Tibial nerve (tissue), 4 donors: ENCODE measurements around the gene SFPQ.

Experiments
- CTCF ChIP-seq, 5 experiments: fragments of 200-600 bp in 3 of 5; fragments of 450-650 bp in 2 of 5; sonication (generic) in 3 of 5; IDR thresholded peaks; one replicate each; pipeline ENCODE4 v1.5.1; 2016 to 2019; ENCODE audit warnings: antibody characterized with exemption in 5 of 5, mild to moderate bottlenecking in 3 of 5, moderate library complexity in 2 of 5
- EP300 ChIP-seq, 2 donors: sonication (generic); formaldehyde crosslinking; IDR thresholded peaks; one replicate each; pipeline ENCODE4 v1.6.1; 2017; ENCODE audit warnings: antibody characterized with exemption in 2 of 2, mild to moderate bottlenecking in 1 of 2

GRCh38 chr1:35143737-35144508 lies 49.0 kb downstream of the SFPQ start:
- TF ChIP-seq EP300 (IDR thresholded peaks at IDR 0.05) = no peak
- TF ChIP-seq CTCF (IDR thresholded peaks at IDR 0.05) = no peak
